ENCODE measurements around the gene LMOD3.

The LMOD3 gene

DNA sequence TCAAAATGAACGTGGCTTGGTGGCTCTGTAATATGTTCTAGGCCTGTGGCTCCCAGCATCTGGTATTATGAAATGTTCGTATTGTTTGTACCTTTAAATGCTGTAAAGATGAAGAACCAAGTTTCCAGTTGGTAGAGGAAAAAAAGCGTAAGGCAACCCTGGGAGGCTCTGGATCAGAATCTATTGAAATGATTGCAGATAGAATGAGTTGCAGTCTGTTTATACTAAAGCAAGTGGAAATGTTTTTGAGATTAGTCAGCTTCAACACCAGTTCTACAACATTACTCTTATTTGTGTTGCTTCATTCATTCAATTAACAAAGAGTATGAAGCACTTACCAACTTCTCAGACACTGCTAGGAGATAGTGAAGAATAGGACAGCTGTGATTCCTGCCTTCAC, 32.4 kb downstream of the LMOD3 start:
- no peak for DNase-seq

DNA sequence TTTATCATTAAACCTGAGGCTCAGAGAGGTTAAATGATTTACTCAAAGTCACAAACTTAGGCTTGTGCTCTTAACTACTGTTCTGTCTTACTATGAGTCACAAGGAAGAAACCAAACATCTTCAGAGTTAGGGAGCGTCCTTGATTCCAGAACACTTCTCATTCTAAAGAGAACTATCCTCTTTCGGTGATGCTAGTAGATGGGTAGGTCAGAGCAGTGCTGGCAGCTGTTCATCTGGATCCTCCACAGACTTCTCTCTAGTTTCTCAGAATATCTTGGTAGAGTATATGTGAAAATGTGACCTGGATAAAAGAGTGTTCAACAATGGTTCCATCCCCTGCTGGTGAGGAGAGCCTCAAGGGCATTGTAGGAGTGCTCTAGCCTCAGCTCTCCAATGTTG, 34.3 kb downstream of the LMOD3 start:
- no peak for DNase-seq

DNA sequence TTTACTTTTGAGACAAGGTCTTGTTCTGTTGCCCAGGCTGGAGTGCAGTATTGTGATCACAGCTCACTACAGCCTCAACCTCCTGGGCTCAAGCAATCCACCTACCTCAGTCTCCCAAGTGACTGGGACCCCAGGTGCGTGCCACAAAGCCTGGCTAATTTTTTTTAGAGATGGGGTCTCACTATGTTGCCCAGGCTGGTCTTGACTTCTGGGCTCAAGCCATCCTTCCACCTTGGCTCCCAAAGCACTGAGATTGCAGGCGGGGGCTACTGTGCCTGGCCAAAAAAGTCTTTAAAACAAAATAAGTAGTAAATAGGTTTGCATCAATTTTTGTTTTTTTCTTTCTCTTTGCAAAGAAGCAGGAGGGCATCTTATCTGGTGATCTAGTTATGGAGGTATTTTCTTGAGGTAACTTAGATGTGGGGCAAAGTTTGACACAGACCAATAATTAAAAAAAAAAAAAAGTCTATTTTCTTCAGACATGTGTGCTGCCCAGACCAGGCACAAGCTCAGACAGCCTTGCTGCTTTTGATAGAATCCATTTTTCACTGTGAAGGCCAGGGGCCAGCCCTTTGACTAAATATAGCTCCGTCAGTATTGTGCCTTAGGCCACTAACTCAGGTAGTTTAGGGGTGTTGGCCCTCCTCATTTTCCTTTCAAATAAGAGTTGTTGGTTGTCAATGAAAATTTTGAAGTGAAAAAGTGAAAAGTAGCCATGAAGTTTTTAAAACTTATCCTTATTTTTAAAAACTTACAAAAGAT, 35.2 kb downstream of the LMOD3 start:
- DNase-seq, result no peak

DNA sequence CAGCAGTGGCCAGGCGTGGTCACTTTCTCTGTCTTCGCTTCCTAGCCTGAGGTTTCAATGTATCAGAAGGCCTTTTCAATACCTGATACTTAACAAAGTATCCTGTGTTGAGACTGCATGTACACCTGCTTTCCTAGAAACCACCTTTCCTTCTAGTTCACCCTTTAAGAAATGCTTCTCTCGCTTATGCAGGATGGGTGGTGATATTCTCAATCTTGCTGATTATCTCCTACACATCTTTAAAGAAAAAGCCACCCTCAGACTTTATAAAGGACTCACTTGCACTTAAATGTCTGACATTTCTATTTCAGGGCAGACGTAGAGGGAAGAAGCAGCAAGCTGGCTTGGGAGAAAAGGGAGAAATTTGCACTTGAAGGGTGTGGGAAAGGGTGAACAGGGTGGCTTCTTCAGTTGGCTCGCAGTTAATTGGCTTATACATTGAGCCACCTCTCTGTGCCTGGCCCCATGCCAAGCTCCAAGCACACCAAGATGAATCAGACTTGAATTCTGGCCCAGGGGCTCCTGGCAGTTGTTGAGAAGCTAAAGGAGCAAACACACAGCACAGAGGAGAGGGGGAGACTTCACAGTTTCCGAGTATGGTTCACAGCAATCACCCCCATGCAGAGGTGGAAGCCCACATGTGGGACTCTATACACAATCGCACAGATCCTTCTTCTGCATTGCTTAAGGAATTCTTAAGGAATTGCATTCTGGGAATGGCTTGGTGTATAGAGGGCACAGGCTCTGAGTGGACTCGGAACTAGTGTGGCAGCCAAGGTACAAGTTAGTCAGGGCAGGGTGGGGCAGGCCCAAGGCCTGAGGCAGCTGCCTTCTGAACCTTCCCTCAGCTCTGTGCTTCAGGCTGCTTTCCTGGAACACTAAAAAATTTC, 36.3 kb downstream of the LMOD3 start:
- DNase-seq, result peak; percentile 7

DNA sequence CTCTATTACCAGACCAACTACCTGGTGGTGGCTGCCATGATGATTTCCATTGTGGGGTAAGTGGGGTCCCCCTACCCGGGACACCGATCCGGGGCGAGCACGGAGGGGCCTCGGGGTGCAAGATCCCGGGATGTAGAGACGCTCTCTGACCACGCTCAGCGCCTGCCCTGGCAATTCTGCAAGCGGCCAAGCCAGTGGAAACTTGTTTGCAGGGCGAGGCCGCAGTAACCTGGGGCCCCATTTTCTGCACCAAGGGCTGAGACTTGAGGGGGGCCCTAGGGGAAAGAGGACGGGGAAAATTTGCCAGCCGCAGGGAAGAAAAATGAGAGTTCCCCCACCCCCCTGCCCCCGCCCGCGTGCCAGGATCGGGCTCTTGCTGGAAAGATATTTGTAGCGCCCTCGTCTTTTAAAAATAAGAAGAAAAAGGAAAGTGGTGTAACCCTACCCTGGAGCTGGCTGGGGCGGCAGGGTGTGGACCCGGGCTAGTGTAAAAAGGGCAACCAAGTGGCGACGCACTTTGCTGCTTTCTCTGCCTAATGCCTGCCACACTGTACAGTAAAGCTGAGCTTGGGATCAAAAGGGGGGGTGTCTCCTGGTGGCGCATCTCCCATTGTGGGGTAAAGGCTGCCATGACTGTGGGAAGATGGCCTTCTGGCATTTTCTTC, 37.1 kb downstream of the LMOD3 start:
- DNase-seq, result no peak

DNA sequence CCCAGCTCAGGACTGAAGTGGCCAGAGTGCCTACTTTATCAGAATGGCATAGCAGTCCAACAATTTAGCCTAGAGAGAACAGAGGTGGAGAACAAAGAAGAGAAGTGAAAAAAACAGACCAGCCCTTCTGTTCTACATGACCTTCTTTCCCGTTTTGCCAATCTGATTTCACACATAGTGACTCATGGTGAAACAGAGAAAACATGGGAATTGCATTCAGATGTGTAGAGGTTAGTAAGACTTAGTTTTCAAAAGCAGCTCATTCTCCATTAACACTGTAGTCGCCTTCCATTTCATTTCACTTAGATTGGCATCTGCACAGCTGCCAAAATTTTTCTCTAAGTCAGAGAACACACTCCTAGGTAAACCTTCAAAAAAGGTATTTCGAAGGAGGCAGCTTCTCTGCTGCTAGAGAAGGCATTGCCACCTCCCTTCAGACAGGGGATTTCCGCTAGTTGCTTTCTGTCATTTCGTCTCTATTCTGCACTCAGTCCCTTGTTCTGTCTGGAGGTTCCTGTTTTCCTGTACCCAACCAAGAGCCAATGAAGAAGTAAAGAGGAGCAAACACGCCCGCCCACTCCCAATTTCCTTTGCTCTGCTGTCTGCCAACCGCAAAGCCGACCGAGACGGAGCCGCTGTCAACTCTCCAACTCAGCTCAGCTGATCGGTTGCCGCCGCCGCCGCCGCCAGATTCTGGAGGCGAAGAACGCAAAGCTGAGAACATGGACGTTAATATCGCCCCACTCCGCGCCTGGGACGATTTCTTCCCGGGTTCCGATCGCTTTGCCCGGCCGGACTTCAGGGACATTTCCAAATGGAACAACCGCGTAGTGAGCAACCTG, 37.8 kb downstream of the LMOD3 start, which contains the start of gene ARL6IP5:
ARL6IP5 (plus strand) TSS at position 612 of the 842 bp plus-strand sequence; CDS start at position 723, 111 bp downstream.
- peak; percentile 77 for DNase-seq

DNA sequence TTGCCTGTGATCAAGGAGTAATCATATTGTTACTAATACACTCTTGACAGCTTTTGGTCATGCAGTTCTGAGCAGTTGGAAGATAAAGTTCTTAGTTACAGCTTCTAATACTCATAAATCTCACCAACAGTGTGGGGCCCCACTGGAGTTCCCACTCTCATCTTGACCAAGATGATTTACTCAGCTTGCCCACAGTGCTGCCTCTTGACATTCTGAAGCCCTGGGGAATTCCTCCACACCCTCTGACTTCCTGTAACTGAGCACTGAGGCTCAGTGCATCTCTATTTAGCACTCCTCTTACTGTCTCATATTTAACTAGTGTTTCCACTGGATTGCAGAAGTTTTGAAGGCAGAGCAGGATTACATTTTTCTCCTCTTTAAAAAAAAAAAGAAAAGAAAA, 39.6 kb downstream of the LMOD3 start:
- no peak for DNase-seq

DNA sequence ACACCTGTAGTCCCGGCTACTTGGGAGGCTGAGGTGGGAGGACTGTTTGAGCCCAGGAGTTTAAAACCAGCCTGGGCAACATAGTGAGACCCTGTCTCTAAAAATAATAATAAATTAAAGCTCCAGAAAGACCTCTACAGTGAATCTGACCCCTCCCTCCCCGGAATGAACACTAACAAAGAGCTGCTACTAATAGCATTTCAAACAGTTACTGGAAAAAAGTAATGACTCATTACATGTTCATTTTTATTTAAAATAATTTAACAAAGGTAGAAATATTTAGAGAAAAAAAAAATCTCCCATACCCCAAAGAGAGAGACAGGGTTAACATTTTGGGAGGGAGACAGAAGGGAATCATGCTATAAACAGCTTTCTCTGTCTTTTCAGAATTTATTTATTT, 40.0 kb downstream of the LMOD3 start:
- DNase-seq, result no peak

DNA sequence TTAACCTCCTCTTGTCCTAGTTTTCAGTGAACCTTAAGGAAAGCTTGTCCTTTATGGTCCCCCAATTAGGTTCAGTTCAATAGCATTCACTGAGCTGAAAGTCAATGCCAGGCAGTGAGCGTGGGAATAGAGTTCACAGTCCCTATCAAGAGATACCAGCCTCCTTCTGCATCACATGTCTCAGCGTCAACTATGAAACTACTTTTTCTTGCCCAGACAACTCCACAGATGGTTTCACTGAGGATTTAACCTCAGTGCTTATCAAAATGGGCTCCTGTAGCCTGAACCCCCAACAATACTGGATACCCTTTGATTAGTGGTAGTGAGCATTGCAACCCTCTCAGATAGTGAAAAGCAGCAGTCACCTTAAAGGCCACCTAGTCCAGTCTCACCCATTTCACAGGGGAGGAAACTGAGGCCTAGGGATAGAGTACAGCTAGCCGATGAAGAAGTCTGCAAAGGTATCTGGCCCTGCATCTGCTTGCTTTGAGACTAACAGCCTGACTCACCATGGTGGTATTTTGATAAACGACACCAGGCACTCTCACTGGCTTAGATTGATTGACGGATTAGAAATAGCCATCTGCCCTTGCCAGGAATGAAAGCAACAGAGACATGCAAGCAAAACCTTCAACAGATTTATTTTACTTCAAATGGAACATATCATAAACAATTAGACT, 40.7 kb downstream of the LMOD3 start:
- DNase-seq, result no peak

DNA sequence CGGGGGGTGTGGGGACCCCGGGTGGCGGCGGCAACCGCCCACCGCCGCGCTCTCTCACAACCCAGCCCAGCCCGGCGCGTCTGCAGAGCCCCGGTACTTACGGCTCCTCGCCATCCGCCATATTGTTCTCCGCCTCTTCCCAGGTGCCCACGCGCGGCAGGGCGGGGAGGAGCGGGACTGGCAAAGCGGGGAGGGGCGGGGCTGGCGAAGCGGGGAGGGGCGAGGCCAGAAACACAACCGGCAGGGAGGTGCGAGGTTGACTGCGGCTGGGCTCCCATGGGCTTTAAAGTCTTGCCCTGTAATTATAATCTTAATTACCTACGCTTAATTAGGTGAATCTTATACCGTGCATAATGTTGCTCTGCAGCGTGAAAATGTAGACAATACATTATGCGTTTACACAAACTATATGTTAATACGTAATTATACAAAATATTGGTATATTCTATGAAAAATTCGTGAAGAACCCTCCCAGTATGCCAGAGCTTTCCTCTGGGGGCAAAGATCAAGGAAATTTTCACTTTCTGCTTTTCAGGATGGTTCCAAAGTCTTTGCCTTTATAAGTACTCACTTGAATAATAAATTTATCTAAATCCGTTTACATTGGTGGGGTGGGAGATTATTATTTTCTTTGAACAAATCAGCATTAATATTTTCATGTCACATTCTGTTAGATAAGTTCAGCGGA, 42.0 kb downstream of the LMOD3 start, which contains the start of gene UBA3:
UBA3 (minus strand) TSS at position 133 of the 688 bp plus-strand sequence; CDS start at position 121, 12 bp downstream.
- peak; percentile 73 for DNase-seq

DNA sequence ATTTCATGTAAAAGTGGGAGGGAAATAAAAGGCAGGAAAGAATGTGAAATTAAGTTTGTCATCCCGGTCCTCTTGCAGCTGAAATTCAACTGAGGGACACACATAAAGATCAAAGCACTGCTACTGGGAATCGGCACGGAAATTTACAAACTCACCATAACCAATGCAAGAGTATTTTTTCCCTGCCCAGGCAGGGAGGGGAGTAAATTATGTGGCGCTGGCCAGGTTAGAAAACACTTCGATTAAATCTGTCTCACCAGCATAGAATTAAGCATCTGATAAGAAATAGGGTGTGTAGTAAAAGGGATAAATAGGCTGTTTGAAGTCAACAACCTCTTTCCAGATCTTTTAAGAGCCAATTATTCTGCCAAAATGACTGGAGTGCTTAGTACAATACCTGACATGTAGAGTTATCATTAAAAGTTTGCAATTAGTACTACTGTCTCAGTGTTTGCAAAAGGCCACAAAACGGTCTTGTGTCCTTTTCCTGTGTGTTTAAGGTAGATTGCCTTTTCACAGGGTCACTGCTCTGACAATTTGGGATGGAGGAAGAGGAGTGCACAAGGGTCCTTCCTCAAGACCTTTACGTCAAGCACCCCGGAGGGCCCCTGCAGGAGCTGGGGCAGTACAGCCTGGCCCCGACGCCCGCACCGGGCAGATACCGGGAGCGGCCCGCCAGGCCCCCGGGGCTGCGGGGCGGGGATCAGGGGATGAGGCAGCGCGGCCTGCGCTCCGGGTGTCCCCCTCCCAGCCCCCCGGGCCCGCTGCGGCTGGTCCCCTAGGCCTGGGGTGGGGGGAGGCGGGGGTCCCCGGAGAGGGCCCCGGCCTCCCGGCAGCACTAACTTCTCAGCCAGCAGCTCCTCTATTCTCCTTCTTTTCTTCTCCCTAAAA, 42.9 kb downstream of the LMOD3 start:
- DNase-seq, result no peak

DNA sequence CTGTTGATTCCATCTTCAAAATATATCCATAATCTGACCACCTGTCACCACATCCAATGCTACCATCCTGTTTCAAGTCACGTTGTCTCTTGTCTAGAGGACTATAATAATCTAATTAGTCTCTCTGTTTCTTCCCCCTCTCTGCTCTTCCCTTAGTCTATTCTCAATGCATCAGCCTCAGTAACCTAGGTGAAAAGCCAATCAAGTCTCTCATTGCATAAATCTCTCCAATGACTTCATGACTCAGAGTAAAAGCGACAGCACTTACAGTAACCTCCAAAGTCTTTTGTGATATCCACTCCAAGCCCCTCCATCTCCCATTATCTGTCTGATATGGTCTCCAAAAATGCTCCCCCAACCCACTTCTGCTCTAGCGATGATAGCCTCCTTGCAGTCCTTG, 49.5 kb downstream of the LMOD3 start:
- no peak for DNase-seq

DNA sequence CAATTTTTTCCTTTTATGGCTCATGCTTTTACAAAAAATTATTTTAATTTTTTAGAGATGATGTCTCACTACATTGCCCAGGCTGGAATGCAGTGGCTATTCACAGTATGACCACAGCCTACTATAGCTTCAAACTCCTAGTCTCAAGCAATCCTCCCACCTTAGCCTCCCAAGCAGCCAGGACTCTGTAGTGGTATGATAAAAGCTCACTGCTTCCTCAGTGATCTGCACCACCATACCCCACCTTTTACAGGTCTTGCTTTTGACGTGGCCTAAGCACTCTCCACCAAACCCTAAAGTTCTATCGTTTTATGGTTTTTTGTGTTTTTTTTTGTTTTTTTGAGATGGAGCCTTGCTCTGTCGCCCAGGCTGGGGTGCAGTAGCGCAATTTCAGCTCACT, 56.3 kb downstream of the LMOD3 start:
- no peak for DNase-seq

DNA sequence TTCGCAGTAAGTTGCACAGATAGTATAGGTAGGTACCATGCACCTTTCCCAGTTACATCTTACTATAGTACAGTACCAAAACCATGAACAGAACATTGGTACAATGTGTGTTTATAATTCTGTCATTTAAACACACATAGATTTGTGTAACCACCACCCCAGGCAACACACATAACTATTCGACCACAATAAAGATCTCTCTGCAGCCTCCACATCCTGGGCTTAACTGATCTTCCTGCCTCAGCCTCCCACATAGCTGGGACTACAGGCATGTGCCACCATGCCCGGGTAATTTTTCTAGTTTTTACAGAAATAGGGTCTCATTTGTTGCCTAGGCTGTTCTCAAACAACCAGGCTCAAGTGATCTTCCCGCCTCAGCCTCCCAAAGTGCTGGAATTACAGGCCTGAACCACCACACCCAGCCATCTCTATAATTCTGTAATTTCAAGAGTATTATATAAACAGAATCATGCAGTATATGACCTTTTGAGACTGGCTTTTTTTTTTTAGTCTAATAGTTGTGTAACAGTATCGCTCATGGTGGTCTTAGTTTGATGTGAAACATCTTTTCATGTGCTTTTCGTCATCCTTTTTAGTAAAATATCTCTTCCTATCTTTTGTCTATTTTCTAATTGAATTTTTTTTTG, 57.0 kb downstream of the LMOD3 start:
- DNase-seq, result no peak

DNA sequence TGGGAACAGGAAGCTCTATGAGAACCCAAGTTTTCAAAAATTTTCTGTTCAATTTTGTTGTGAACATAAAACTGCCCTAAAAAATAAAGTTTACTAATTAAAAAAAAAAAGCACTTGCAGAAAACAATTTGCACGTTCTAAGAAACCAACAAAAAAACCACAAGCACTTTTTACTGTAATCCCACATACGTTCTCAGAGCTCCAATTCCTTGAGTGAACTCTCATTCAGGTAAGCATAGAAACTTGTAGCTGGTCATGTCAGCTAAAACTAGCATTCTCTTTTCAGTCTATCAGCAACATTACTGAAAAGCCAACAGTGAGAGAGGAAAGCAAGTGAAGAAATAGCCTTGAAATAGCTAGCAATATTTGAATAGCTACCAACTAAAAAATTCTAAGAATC, 58.8 kb downstream of the LMOD3 start:
- DNase-seq, result no peak

DNA sequence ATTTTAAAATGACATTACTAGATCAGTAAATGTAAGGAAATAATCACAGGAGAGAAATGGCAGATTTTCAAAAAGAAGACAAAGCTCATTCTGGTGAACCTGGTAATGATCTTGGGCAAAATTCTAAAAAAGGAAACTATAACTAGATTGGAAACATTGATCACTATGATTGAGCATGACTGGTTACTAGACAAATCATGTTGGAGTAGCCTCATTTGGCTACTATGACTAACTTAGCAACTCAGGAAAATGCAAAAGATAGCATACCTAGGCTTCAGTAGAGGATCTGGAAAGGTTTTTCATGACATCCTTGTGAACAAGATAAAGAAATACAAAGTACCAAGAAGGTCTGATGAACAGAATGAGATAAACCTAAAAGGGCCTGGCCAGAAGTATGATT, 62.7 kb downstream of the LMOD3 start:
- DNase-seq, result no peak

DNA sequence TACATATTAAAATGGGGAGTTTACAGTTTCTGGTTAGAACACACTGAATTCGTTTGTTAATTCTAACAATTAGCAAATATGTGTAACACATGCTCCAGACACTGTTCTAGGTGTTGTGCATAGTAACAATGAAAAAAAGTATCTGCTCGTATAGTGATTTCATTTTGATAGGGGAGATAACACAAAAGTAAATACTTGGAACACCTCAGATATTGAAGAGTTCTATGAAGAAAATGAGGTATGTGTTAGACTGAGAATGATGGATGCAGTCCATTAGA, 63.5 kb downstream of the LMOD3 start:
- DNase-seq, result no peak

DNA sequence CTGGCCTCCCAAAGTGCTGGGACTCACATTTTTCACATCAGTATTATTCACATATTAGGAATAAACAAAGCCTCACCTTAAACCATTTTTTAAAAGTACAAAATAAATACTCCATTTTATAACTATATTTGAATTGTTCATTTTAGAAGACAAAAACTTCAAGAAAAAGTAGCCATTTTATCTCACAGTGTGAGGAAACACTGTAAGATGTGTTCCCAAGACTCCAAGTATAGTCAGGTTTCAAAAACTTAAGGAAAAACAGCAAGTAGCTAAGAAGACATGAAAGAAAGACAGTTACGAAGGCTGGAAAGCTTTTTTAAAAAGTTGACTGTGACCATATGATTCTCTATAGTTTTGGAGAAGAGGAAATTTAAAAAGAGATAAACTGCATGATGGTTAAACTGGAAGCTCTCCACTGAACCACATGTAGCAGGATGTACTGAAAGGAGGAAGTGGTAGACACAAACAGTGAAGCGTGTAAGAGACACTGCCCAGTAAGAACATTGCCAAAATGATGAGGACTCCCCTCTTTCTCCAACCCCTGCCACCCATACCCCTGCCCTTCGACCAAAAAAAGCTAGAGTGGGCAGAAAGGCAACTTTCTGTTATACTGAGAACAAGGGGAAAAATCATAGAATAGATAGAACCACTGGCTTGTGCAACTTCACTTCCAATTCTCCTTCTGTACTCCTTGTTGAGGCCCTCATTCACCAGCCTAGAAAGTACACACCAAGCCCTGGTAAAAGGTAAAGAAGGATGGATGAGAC, 64.0 kb downstream of the LMOD3 start:
- no peak for DNase-seq

Measured in NCI-H510A (cell line).